Activated CD4-positive, alpha-beta memory T cell treated with anti-CD3 and anti-CD28 coated beads for 36 hours (primary cell): ENCODE data around the gene PTGFRN. TPM values are rescaled to one million over a fixed set of nuclear protein-coding genes. Genes with fewer than 3 reads are reported as not detected.
A peak's percentile ranks its signal among the peaks of the same experiment; 100 is the strongest.

Source experiments
- CTCF ChIA-PET: fragments of 350-600 bp; sonication (Branson Sonifier 250); formaldehyde crosslinking; loops from one replicate; lab custom pipeline; 2021; ENCODE audit warnings: antibody characterized with exemption, inconsistent platforms; lab: Charles Lee
- POLR2A ChIA-PET: fragments of 350-600 bp; sonication (Branson Sonifier 250); formaldehyde crosslinking; loops from one replicate; lab custom pipeline; 2021; ENCODE audit warnings: antibody characterized with exemption; lab: Charles Lee
- DNase-seq: peaks from one replicate; pipeline ENCODE4 v3.0.0-alpha.2; 2020
- H3K27ac Mint-ChIP-seq: one replicate; pipeline ENCODE4 v1.8.0; 2021; ENCODE audit warnings: mixed read lengths
- H3K27me3 Mint-ChIP-seq: one replicate; pipeline ENCODE4 v1.8.0; 2021; ENCODE audit warnings: mixed read lengths
- H3K36me3 Mint-ChIP-seq: one replicate; pipeline ENCODE4 v1.8.0; 2021; ENCODE audit warnings: mixed read lengths
- H3K4me1 Mint-ChIP-seq: one replicate; pipeline ENCODE4 v1.8.0; 2021; ENCODE audit warnings: low read depth, mixed read lengths
- H3K4me3 Mint-ChIP-seq: one replicate; pipeline ENCODE4 v1.8.0; 2021; ENCODE audit warnings: mild to moderate bottlenecking, mixed read lengths
- H3K9me3 Mint-ChIP-seq: one replicate; pipeline ENCODE4 v1.8.0; 2021; ENCODE audit warnings: mixed read lengths
- intact Hi-C: fragments of 100-400 bp; cut with micrococcal nuclease; formaldehyde crosslinking; loops from one replicate; pipeline ENCODE4 v1.15.1; 2023
- total RNA-seq, 2 experiments: library from RNA; stranded (reverse); gene quantifications; one replicate each; pipeline ENCODE4 v1.2.3, GENCODE V29; 2021

The PTGFRN gene
- total RNA-seq, 2 experiments from 2014 or later: 13.5 to 14.2 TPM

GRCh38 chr1:116986421-116987255 is 76.9 kb downstream of the PTGFRN start:
- ChIA-PET CTCF (interaction anchor here (1.0 to 1.8 kb wide), 5 partner anchors 9 to 262 kb away, joined by 3 to 9 read pairs (median 3); no protein-coding TSS in a partner anchor), POLR2A (interaction anchor here (1.0 to 2.6 kb wide), 5 partner anchors 15 to 380 kb away, joined by 3 to 11 read pairs (median 4); partner anchors contain the start of genes CD101, CD2, MAN1A2 and TTF2)
- Mint-ChIP-seq H3K27ac (peak overlapping the region; percentile 90), H3K4me1 (peaks cover 25% of the 10 kb centered on the region), H3K27me3 (no peaks in the 10 kb centered on the region), H3K4me3 (peak overlapping the region; percentile 76), H3K36me3 (no peaks in the 10 kb centered on the region), H3K9me3 (no peaks in the 10 kb centered on the region)
- intact Hi-C loops: loop anchor here (2.0 to 5.0 kb wide), 3 partner anchors 14 to 64 kb away; partner anchors contain the start of gene CD101
- DNase-seq: peak; percentile 54

- intact Hi-C loops: loop anchor here (2.0 to 5.0 kb wide), 3 partner anchors 14 to 64 kb away; partner anchors contain the start of gene CD101
- peak; percentile 78 for DNase-seq
- peak overlapping the region; percentile 76 for H3K4me3 Mint-ChIP-seq
- H3K27me3 Mint-ChIP-seq: no peaks in the 10 kb centered on the region
- no peaks in the 10 kb centered on the region for H3K36me3 Mint-ChIP-seq
- H3K9me3 Mint-ChIP-seq: no peaks in the 10 kb centered on the region
- peak overlapping the region; percentile 90 for H3K27ac Mint-ChIP-seq
- POLR2A ChIA-PET: interaction anchor here (1.1 to 2.6 kb wide), 4 partner anchors 14 to 233 kb away, joined by 3 to 11 read pairs (median 4); partner anchors contain the start of genes CD101, CD2 and TTF2
- H3K4me1 Mint-ChIP-seq: peaks cover 28% of the 10 kb centered on the region
- CTCF ChIA-PET: interaction anchor here (1.0 to 1.8 kb wide), 3 partner anchors 9 to 262 kb away, joined by 3 to 9 read pairs (median 3); no protein-coding TSS in a partner anchor
These were observed 77.5 kb downstream of the PTGFRN start for GRCh38 chr1:116987256-116987555.

DNA sequence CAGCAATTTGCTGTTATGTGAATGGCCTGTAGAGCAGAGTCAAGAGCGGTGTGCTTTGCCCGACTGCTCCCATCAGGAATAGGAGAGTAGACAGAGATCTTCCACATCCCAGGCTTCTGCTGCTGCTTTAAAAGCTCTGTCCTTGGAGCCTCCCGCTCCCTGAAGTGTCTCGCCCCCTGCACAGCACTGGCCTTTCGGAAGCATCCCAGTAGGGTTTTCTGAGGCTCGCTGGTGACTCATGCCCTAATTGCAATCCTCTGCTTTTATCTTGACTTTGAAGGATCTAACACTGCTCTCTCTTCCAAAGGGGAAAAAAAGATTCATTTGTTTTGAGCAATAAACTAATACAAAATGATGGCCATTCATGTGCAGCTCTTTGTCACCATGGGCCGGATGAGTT is 78.5 kb downstream of the PTGFRN start:
- ChIA-PET CTCF (interaction anchor here (1.6 kb wide), 1 partner anchor 8 kb away, joined by 3 read pairs; no protein-coding TSS in a partner anchor), POLR2A (interaction anchor here (2.6 kb wide), 1 partner anchor 72 kb away, joined by 11 read pairs; the partner anchor contains the start of gene TTF2)
- no peaks in the 10 kb centered on the region for H3K9me3 Mint-ChIP-seq
- H3K4me3 Mint-ChIP-seq: no peak overlapping the region
- no peaks in the 10 kb centered on the region for H3K27me3 Mint-ChIP-seq
- H3K27ac Mint-ChIP-seq: no peak overlapping the region
- H3K4me1 Mint-ChIP-seq: peaks cover 28% of the 10 kb centered on the region
- no peaks in the 10 kb centered on the region for H3K36me3 Mint-ChIP-seq
- intact Hi-C loops: loop anchor here (5.0 kb wide), 1 partner anchor 56 kb away; no protein-coding TSS in a partner anchor
- DNase-seq: no peak

GRCh38 chr1:116988908-116989307 is 79.2 kb downstream of the PTGFRN start:
- Mint-ChIP-seq H3K4me3 (no peak overlapping the region), H3K9me3 (no peaks in the 10 kb centered on the region), H3K4me1 (peaks cover 28% of the 10 kb centered on the region), H3K36me3 (no peaks in the 10 kb centered on the region), H3K27ac (no peak overlapping the region), H3K27me3 (no peaks in the 10 kb centered on the region)
- DNase-seq: no peak
- ChIA-PET CTCF (no interaction called here), POLR2A (no interaction called here)
- intact Hi-C loops: loop anchor here (5.0 kb wide), 1 partner anchor 57 kb away; no protein-coding TSS in a partner anchor

DNA sequence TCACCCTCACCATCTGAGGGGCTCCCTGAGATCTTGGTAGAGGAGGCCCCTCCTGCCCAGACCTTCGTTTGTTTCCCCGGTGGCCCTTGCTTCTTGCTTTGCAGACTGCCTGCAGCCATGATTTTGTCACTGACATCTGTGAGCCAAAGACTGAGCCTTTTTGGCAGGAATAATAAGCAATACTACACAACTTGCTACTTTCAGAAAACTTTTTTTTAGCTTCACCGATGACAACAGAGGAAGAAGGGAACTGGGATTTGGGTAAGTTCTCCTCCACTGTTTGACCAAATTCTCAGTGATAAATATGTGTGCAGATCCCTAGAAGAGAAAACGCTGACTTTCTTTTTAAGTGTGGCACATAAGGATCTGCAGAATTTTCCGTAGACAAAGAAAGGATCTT is 80.1 kb downstream of the PTGFRN start:
- H3K36me3 Mint-ChIP-seq: no peaks in the 10 kb centered on the region
- ChIA-PET POLR2A (no interaction called here), CTCF (no interaction called here)
- no peak overlapping the region for H3K4me3 Mint-ChIP-seq
- peaks cover 28% of the 10 kb centered on the region for H3K4me1 Mint-ChIP-seq
- H3K27ac Mint-ChIP-seq: no peak overlapping the region
- no peaks in the 10 kb centered on the region for H3K9me3 Mint-ChIP-seq
- DNase-seq: no peak
- H3K27me3 Mint-ChIP-seq: no peaks in the 10 kb centered on the region
- intact Hi-C loops: loop anchor here (5.0 kb wide), 1 partner anchor 58 kb away; no protein-coding TSS in a partner anchor

GRCh38 chr1:116990612-116991151 is 81.0 kb downstream of the PTGFRN start:
- no peak for DNase-seq
- no peaks in the 10 kb centered on the region for H3K9me3 Mint-ChIP-seq
- ChIA-PET CTCF (no interaction called here), POLR2A (no interaction called here)
- no peaks in the 10 kb centered on the region for H3K36me3 Mint-ChIP-seq
- H3K27ac Mint-ChIP-seq: no peak overlapping the region
- no peak overlapping the region for H3K4me3 Mint-ChIP-seq
- peaks cover 28% of the 10 kb centered on the region for H3K4me1 Mint-ChIP-seq
- intact Hi-C loops: no loop called here
- no peaks in the 10 kb centered on the region for H3K27me3 Mint-ChIP-seq

GRCh38 chr1:116991171-116991845 is 81.6 kb downstream of the PTGFRN start:
- H3K27me3 Mint-ChIP-seq: no peaks in the 10 kb centered on the region
- intact Hi-C loops: no loop called here
- no peaks in the 10 kb centered on the region for H3K9me3 Mint-ChIP-seq
- POLR2A ChIA-PET: interaction anchor here (0.8 kb wide), 1 partner anchor 9 kb away, joined by 3 read pairs; no protein-coding TSS in a partner anchor
- DNase-seq: no peak
- CTCF ChIA-PET: no interaction called here
- H3K4me3 Mint-ChIP-seq: no peak overlapping the region
- no peak overlapping the region for H3K27ac Mint-ChIP-seq
- no peaks in the 10 kb centered on the region for H3K36me3 Mint-ChIP-seq
- peaks cover 23% of the 10 kb centered on the region for H3K4me1 Mint-ChIP-seq

GRCh38 chr1:116991918-116992317 is 82.2 kb downstream of the PTGFRN start:
- H3K36me3 Mint-ChIP-seq: no peaks in the 10 kb centered on the region
- H3K4me3 Mint-ChIP-seq: no peak overlapping the region
- ChIA-PET POLR2A (interaction anchor here (0.8 kb wide), 1 partner anchor 9 kb away, joined by 3 read pairs; no protein-coding TSS in a partner anchor), CTCF (no interaction called here)
- DNase-seq: no peak
- intact Hi-C loops: no loop called here
- no peaks in the 10 kb centered on the region for H3K9me3 Mint-ChIP-seq
- H3K27me3 Mint-ChIP-seq: no peaks in the 10 kb centered on the region
- H3K4me1 Mint-ChIP-seq: peaks cover 17% of the 10 kb centered on the region
- H3K27ac Mint-ChIP-seq: no peak overlapping the region

- Mint-ChIP-seq H3K4me1 (peaks cover 8% of the 10 kb centered on the region), H3K9me3 (no peaks in the 10 kb centered on the region), H3K4me3 (no peak overlapping the region), H3K36me3 (no peaks in the 10 kb centered on the region), H3K27ac (no peak overlapping the region), H3K27me3 (no peaks in the 10 kb centered on the region)
- DNase-seq: no peak
- ChIA-PET CTCF (no interaction called here), POLR2A (no interaction called here)
- intact Hi-C loops: no loop called here
These were observed 83.6 kb downstream of the PTGFRN start for GRCh38 chr1:116993286-116993685.

DNA sequence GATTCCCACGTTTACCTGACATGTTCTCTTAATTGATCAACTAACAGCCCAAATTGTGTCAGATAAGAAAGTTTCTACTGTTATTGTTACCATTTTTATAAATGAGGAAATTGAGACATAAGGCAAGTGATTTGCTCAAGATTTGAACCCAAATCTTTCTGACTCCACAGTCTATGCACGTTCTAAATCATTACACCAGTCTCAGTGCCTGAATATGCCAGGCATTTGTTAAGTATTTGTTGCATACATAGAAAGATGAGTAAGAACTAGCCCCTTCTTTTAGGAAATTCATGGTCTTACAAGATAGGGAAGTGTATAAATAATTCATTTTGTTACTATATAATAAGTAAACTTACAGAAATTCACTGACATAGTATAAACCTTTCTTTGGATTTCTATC is 84.7 kb downstream of the PTGFRN start:
- intact Hi-C loops: no loop called here
- Mint-ChIP-seq H3K27ac (no peak overlapping the region), H3K27me3 (no peaks in the 10 kb centered on the region), H3K36me3 (no peaks in the 10 kb centered on the region), H3K4me1 (peaks cover 8% of the 10 kb centered on the region), H3K4me3 (no peak overlapping the region), H3K9me3 (no peaks in the 10 kb centered on the region)
- ChIA-PET POLR2A (no interaction called here), CTCF (no interaction called here)
- DNase-seq: no peak

DNA sequence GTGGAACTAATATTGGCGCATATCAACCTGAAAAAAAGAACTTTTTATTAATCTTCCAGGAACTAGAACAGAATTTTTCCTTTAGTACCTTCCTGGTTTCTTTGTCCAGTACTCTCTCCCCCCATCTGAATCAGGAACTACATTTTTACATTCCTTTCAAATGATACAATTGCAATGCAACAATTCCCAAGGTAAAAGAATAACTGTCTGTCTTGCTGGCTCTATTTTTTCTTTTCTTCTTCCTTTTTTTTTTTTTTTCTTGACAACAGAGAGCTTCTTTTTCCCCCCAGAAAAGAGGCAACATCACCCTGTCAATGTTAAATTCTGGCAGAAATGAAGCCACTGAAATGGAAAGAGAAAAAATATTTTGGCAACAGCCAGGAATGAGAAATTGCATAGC is 87.3 kb downstream of the PTGFRN start:
- Mint-ChIP-seq H3K9me3 (no peaks in the 10 kb centered on the region), H3K4me3 (no peak overlapping the region), H3K27me3 (no peaks in the 10 kb centered on the region), H3K27ac (no peak overlapping the region), H3K36me3 (no peaks in the 10 kb centered on the region), H3K4me1 (peaks cover 23% of the 10 kb centered on the region)
- ChIA-PET CTCF (no interaction called here), POLR2A (no interaction called here)
- no peak for DNase-seq
- intact Hi-C loops: no loop called here

GRCh38 chr1:116997636-116998035 is 87.9 kb downstream of the PTGFRN start:
- no peaks in the 10 kb centered on the region for H3K36me3 Mint-ChIP-seq
- no peak overlapping the region for H3K4me3 Mint-ChIP-seq
- no peaks in the 10 kb centered on the region for H3K27me3 Mint-ChIP-seq
- H3K4me1 Mint-ChIP-seq: peaks cover 26% of the 10 kb centered on the region
- intact Hi-C loops: no loop called here
- DNase-seq: no peak
- H3K27ac Mint-ChIP-seq: no peak overlapping the region
- ChIA-PET CTCF (no interaction called here), POLR2A (no interaction called here)
- no peaks in the 10 kb centered on the region for H3K9me3 Mint-ChIP-seq
